Activated CD4-positive, alpha-beta T cell treated with anti-CD3 and anti-CD28 coated beads, Interleukin-2, amount 10 ng/mL, durations not matched to agents 24 days and 14 days (primary cell): ENCODE data around the gene PRDX3. TPM values are rescaled to one million over a fixed set of nuclear protein-coding genes. Genes with fewer than 3 reads are reported as not detected.
A peak's percentile ranks its signal among the peaks of the same experiment; 100 is the strongest.

Source experiments
- DNase-seq: peaks from one replicate; pipeline ENCODE4 v3.0.0; 2022
- H3K27ac Mint-ChIP-seq: one replicate; pipeline ENCODE4 v1.8.0; 2022; ENCODE audit warnings: mild to moderate bottlenecking, mixed read lengths
- H3K27me3 Mint-ChIP-seq: one replicate; pipeline ENCODE4 v1.8.0; 2022; ENCODE audit warnings: mixed read lengths
- H3K36me3 Mint-ChIP-seq: one replicate; pipeline ENCODE4 v1.8.0; 2022; ENCODE audit warnings: low read depth, mild to moderate bottlenecking, mixed read lengths
- H3K4me1 Mint-ChIP-seq: one replicate; pipeline ENCODE4 v1.8.0; 2021; ENCODE audit warnings: mixed read lengths
- H3K4me3 Mint-ChIP-seq: one replicate; pipeline ENCODE4 v1.8.0; 2022; ENCODE audit warnings: mild to moderate bottlenecking, moderate library complexity, mixed read lengths
- H3K9me3 Mint-ChIP-seq: one replicate; pipeline ENCODE4 v1.8.0; 2021; ENCODE audit warnings: mixed read lengths
- intact Hi-C: fragments of 100-400 bp; cut with micrococcal nuclease; formaldehyde crosslinking; loops from one replicate; pipeline ENCODE4 v1.15.1; 2023
- total RNA-seq: library from RNA; stranded (reverse); gene quantifications from 2 replicates; pipeline ENCODE4 v1.2.3, GENCODE V29; 2022

The PRDX3 gene
- total RNA-seq, 1 donor from 2014 or later = 179 TPM

DNA sequence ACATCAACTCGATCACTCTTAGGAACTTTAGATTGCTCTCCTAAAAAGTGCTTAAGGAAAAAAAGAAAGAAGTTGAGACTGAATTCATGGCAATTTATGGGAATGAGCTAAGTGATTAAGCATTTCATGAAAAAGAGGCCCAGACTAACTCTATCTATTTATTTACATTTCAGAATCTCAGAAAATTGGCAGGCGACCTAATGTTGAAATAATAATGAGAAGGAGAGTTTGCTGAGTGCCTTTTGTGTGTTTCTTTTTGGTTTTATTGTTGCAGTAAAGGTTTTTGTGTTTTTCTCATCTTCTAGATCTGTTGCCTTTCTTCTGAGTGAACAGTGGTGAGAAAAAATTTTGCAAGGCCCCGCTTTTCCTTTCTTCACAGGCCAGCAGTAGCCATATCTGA is 32.6 kb upstream of the PRDX3 start:
- DNase-seq = no peak
- H3K4me1 Mint-ChIP-seq = peaks cover 62% of the 10 kb centered on the region
- peak overlapping the region; percentile 82 for H3K4me3 Mint-ChIP-seq
- peak overlapping the region; percentile 93 for H3K27ac Mint-ChIP-seq
- intact Hi-C loops = no loop called here
- peaks cover 3% of the 10 kb centered on the region for H3K36me3 Mint-ChIP-seq
- H3K27me3 Mint-ChIP-seq = no peaks in the 10 kb centered on the region
- no peaks in the 10 kb centered on the region for H3K9me3 Mint-ChIP-seq

DNA sequence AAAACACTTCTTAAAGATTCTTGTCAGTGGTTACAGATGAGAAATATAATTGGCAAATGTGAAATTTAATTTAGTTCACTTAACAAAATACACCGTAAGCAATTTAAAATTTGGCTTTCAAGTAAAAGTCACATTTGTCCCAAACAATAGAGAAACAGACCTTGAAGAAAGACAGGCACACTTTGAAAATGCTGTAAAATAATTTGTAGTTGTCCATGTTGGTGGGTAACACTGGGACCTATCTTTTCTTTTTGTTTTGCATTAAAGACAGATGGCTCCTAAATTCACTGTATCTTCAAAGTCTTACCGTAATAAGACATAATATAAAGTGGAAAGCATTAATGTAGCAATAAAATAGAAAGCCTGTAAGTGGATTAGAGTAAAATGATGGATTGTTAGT is 32.0 kb upstream of the PRDX3 start:
- peak overlapping the region; percentile 82 for H3K4me3 Mint-ChIP-seq
- intact Hi-C loops = no loop called here

DNA sequence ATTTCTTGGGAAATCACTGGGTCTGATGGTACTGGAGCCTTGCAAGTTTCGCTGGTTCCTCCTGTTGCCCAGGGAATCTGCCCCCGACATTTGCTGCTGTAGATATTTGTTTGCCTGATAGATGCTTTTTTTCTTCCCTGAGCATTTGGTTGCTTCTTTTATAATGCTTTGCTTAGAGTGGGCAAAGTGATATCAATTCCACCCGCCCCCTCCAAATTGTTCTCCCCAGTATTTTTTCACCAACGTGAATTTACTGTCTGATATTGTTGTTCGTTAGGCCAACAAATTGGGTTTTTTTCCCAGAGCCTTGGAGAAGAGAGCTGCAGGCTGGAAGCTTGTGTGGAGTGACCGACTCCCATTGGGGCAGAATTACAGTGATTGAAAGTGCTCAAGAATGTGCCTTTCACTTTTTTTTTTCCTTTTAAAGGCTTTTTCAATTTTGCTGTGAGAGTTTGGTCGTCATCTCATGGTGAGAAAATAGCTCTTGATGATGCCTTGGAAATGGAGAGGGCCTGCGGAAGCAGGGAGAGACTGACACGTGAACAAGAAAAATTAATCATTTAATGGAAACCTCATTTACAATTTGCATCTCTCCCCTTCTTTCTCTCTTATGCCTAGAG is 31.2 kb upstream of the PRDX3 start:
- Mint-ChIP-seq H3K4me3 (peak overlapping the region; percentile 92), H3K27me3 (no peaks in the 10 kb centered on the region), H3K9me3 (no peaks in the 10 kb centered on the region), H3K36me3 (peaks cover 3% of the 10 kb centered on the region), H3K27ac (peak overlapping the region; percentile 97), H3K4me1 (peaks cover 55% of the 10 kb centered on the region)
- DNase-seq = no peak
- intact Hi-C loops = loop anchor here (1.0 to 5.0 kb wide), 7 partner anchors 45 to 497 kb away; partner anchors contain the start of genes BAG3 and RGS10

More for the DNA sequence above, 32.0 kb upstream of the PRDX3 start:
- Mint-ChIP-seq H3K36me3 (peaks cover 3% of the 10 kb centered on the region), H3K4me1 (peaks cover 61% of the 10 kb centered on the region), H3K27ac (peak overlapping the region; percentile 93), H3K9me3 (no peaks in the 10 kb centered on the region), H3K27me3 (no peaks in the 10 kb centered on the region)
- no peak for DNase-seq

- H3K9me3 Mint-ChIP-seq = no peaks in the 10 kb centered on the region
- peak; percentile 89 for DNase-seq
- H3K36me3 Mint-ChIP-seq = peaks cover 2% of the 10 kb centered on the region
- H3K27me3 Mint-ChIP-seq = no peaks in the 10 kb centered on the region
- peak overlapping the region; percentile 92 for H3K4me3 Mint-ChIP-seq
- intact Hi-C loops = loop anchor here (1.0 to 5.0 kb wide), 7 partner anchors 45 to 498 kb away; partner anchors contain the start of genes BAG3 and RGS10
- peaks cover 52% of the 10 kb centered on the region for H3K4me1 Mint-ChIP-seq
- peak overlapping the region; percentile 97 for H3K27ac Mint-ChIP-seq
These were observed 30.6 kb upstream of the PRDX3 start for GRCh38 chr10:119209035-119209735.

GRCh38 chr10:119208553-119208940 is 29.9 kb upstream of the PRDX3 start:
- Mint-ChIP-seq H3K4me3 (peak overlapping the region; percentile 92), H3K27me3 (no peaks in the 10 kb centered on the region), H3K36me3 (peaks cover 2% of the 10 kb centered on the region), H3K9me3 (no peaks in the 10 kb centered on the region), H3K27ac (peak overlapping the region; percentile 97), H3K4me1 (peaks cover 48% of the 10 kb centered on the region)
- intact Hi-C loops = loop anchor here (1.0 to 5.0 kb wide), 5 partner anchors 46 to 499 kb away; partner anchors contain the start of genes BAG3 and RGS10
- no peak for DNase-seq

DNA sequence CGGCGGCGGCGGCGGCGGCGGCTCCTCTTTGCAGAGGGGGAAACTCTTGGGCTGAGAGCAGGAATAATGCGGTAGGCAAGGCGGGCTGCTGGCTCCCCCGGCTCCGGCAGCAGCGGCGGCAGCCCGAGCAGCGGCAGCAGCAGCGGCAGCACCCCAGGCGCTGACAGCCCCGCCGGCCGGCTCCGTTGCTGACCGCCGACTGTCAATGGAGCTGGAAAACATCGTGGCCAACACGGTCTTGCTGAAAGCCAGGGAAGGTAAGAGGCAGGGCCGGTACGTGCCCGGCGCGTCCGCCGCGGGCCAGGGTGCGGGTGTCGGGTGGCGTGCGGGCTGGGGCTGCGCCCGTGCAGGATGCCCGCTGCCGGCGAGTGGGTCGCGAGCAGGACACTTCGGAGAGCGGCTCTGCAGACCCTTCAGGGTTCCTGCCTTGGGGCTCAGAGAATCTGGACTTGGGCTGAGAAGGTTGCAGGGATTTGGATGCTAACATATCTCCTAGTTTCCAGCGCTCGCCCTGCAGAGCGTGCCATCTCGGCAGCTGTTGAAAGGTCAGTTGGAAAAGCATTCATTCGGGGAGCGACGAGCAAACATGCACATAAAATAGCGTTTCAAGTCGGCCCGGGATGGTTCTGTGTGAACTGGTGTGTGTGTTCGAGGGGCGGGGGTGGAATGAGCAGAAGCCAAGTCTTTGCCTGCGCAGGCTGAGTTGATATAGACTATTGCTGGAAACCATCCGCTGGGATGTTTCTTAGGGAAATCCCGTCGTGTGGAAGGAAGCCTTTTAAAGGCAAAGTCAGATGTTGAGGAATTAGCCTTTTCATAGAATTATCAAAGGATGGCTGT is 29.3 kb upstream of the PRDX3 start:
- Mint-ChIP-seq H3K27me3 (no peaks in the 10 kb centered on the region), H3K4me1 (peaks cover 45% of the 10 kb centered on the region)

GRCh38 chr10:119207366-119207666 is 28.7 kb upstream of the PRDX3 start, which contains the start of gene GRK5:
Gene GRK5, plus strand, starts transcription at chr10:119207571. Its CDS starts 347 bp downstream, at chr10:119207918.
- no peaks in the 10 kb centered on the region for H3K27me3 Mint-ChIP-seq
- peak within 1 kb of the TSS; percentile 98 for H3K27ac Mint-ChIP-seq
- DNase-seq = peak; percentile 99
- no peaks in the 10 kb centered on the region for H3K9me3 Mint-ChIP-seq
- H3K4me3 Mint-ChIP-seq = peak within 1 kb of the TSS; percentile 92
- peaks cover 38% of the 10 kb centered on the region for H3K4me1 Mint-ChIP-seq
- intact Hi-C loops = loop anchor here (1.0 to 5.0 kb wide), 6 partner anchors 29 to 500 kb away; partner anchors contain the start of genes BAG3 and PRDX3
- peaks cover 2% of the 10 kb centered on the region for H3K36me3 Mint-ChIP-seq

More for the DNA sequence above, 29.3 kb upstream of the PRDX3 start:
- Mint-ChIP-seq H3K36me3 (peaks cover 2% of the 10 kb centered on the region), H3K4me3 (peak overlapping the region; percentile 92), H3K9me3 (no peaks in the 10 kb centered on the region), H3K27ac (peak overlapping the region; percentile 97)
- peak; percentile 85 for DNase-seq
- intact Hi-C loops = loop anchor here (1.0 to 5.0 kb wide), 9 partner anchors 30 to 499 kb away; partner anchors contain the start of genes BAG3, PRDX3 and RGS10

DNA sequence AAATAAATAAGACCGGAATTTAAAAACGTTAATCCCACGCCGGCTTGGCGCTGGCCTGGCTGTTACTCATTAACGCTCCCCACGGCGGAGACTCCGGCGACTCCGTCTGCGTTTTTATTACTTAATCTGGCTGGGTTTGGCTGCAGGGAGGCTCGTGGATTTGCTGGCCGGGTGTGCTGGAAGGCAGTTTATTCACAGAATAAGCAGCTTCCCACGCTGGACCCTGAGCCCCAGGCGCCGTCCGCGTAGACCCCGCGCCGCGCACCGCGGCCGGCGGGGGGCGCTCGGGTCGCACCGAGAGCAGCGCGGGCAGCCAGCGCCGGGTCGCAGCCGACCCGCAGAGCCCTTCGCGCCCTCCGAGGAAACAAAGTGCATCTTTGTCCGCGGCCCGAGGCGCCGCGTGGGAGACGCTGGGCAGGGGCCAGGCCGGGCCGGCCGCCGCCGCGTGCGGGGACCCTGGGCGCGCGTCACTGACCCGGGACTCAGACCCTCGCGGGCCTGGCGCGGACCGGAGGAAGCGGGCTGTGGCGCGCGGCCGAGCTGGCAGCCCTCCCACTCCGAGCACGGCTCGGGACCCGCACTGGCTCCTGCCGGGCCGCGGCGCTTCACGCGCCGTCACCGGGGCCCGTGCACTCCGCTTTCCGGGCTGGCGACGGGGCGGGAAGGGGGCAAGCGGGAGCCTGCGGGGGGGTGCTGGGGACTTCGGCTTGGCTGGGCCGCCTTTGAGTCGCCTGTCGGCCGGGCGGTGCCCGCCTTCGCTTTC is 28.2 kb upstream of the PRDX3 start:
- Mint-ChIP-seq H3K9me3 (no peaks in the 10 kb centered on the region), H3K4me1 (peaks cover 33% of the 10 kb centered on the region), H3K27ac (peak overlapping the region; percentile 98), H3K4me3 (peak overlapping the region; percentile 92), H3K36me3 (no peaks in the 10 kb centered on the region), H3K27me3 (no peaks in the 10 kb centered on the region)
- intact Hi-C loops = loop anchor here (1.0 to 5.0 kb wide), 8 partner anchors 28 to 501 kb away; partner anchors contain the start of genes BAG3, EIF3A and PRDX3
- peak; percentile 92 for DNase-seq

DNA sequence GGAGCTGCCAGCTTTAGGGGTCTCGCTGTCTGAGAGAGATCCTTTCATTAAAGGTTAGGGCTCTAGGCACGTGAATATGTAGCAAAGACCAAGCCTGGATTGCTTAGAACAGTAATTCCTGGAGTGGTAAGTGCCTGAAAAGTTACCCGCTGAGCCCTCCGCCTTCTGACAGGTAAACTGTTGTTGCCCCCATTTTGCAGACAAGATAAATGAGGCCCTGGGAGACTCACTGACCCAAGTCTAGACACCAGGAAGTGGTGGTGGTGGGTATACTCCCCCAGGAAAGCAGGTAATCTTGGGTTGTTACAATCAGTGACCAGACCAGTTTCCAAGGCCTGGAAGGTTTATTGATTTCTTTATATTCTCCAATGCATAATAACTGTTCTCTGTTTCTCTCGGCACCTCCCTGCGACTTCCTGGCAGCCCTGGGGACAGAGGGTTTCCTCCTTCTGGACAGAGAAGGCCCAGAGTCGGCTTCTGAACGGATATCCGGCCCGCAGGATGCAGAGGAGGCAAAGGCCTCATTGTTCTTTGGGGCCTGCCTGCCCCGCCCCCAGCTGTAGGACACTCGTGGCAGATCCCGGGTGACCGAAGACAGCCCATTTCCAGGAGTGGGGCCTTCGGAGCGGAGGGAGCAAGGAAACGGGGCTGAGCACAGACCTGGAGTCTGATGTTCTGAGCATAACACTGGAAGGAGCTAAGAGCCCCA is 27.4 kb upstream of the PRDX3 start:
- Mint-ChIP-seq H3K4me3 (peak overlapping the region; percentile 82), H3K27me3 (no peaks in the 10 kb centered on the region), H3K4me1 (peaks cover 31% of the 10 kb centered on the region), H3K36me3 (no peaks in the 10 kb centered on the region), H3K9me3 (no peaks in the 10 kb centered on the region), H3K27ac (peak overlapping the region; percentile 98)
- intact Hi-C loops = loop anchor here (1.0 to 5.0 kb wide), 6 partner anchors 71 to 501 kb away; partner anchors contain the start of genes BAG3 and EIF3A
- peak; percentile 87 for DNase-seq

- Mint-ChIP-seq H3K4me1 (peaks cover 24% of the 10 kb centered on the region), H3K9me3 (no peaks in the 10 kb centered on the region), H3K27me3 (no peaks in the 10 kb centered on the region), H3K27ac (no peak overlapping the region), H3K4me3 (no peak overlapping the region), H3K36me3 (no peaks in the 10 kb centered on the region)
- intact Hi-C loops = no loop called here
- DNase-seq = no peak
These were observed 24.4 kb upstream of the PRDX3 start for GRCh38 chr10:119203006-119203405.

DNA sequence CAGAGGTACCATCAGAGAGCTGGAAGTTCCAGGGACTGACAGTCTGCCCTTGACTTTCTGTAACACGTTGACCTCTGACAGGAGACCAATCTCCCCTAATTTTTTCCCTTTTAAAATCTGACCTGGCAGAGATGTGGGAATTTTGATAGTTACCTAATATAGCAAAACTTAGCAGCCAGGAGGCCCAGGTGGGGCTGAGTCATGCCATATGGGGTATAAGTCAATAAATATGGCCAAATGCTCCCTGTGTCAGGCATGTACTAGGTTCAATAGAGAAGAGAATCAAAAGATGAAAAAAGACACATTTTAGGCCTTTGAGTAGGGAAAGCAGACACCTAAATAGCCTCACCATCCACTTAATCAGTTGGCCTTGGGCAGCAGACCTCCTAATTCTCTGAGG is 22.6 kb upstream of the PRDX3 start:
- Mint-ChIP-seq H3K4me3 (no peak overlapping the region), H3K4me1 (peaks cover 31% of the 10 kb centered on the region), H3K27ac (no peak overlapping the region), H3K27me3 (no peaks in the 10 kb centered on the region), H3K36me3 (no peaks in the 10 kb centered on the region), H3K9me3 (no peaks in the 10 kb centered on the region)
- DNase-seq = no peak
- intact Hi-C loops = no loop called here

- Mint-ChIP-seq H3K27ac (no peak overlapping the region), H3K4me1 (peaks cover 34% of the 10 kb centered on the region), H3K36me3 (no peaks in the 10 kb centered on the region), H3K4me3 (peak overlapping the region; percentile 10), H3K27me3 (no peaks in the 10 kb centered on the region), H3K9me3 (no peaks in the 10 kb centered on the region)
- intact Hi-C loops = loop anchor here (1.0 to 5.0 kb wide), 5 partner anchors 21 to 343 kb away; partner anchors contain the start of genes PRDX3 and RGS10
- peak; percentile 86 for DNase-seq
These were observed 20.8 kb upstream of the PRDX3 start for GRCh38 chr10:119199231-119199992.
